ENCODE measurements around the gene SRA1.

GRCh38 chr5:140549237-140550144 is 7.8 kb downstream of the SRA1 start:
- TF ChIP-seq CTCF (IDR thresholded peaks at IDR 0.05), result no peak
- TF ChIP-seq POLR2AphosphoS5 (IDR thresholded peaks at IDR 0.05; ENCODE audit: low read depth, low read length), result peak; percentile 9
- no peak for TF ChIP-seq SIN3A (IDR thresholded peaks at IDR 0.05; ENCODE audit: borderline replicate concordance, insufficient read depth, low read depth, low read length)
- TF ChIP-seq REST (IDR thresholded peaks at IDR 0.05; ENCODE audit: insufficient read depth in 1 of 2, low read depth in 2 of 2, low read length in 1 of 2), result no peak
- no peak for TF ChIP-seq TCF7L2 (IDR thresholded peaks at IDR 0.05; ENCODE audit: low read depth, low read length)

Data from Panc1 (cell line).